Body of pancreas (tissue), 4 donors: Measurements from ENCODE around the gene PSAPL1.

Experiments used
- CTCF ChIP-seq, 7 experiments: fragments of 450-650 bp in 4 of 7; fragments of 200-600 bp in 3 of 7; sonication (generic) in 3 of 7; IDR thresholded peaks; one replicate each; pipeline ENCODE4 v1.5.1; 2016 to 2019; ENCODE audit warnings: antibody characterized with exemption in 7 of 7
- POLR2A ChIP-seq, 3 donors: fragments of 450-650 bp; IDR thresholded peaks; one replicate each; pipeline ENCODE4 v1.6.1; 2016; ENCODE audit warnings: antibody characterized with exemption in 3 of 3, mild to moderate bottlenecking in 2 of 3

- TF ChIP-seq CTCF (IDR thresholded peaks at IDR 0.05): peak in 2 of 7 experiments; percentile 13 to 18
- no peak for TF ChIP-seq POLR2A (IDR thresholded peaks at IDR 0.05)
Observed at GRCh38 chr4:7398104-7398423, 36.7 kb downstream of the PSAPL1 start.
